ENCODE results near the gene SLC36A4. TPM values are rescaled to one million over a fixed set of nuclear protein-coding genes. Genes with fewer than 3 reads are reported as not detected.

Gene SLC36A4
- polyA plus RNA-seq, 1 donor from 2014 or later = 25.5 TPM

DNA sequence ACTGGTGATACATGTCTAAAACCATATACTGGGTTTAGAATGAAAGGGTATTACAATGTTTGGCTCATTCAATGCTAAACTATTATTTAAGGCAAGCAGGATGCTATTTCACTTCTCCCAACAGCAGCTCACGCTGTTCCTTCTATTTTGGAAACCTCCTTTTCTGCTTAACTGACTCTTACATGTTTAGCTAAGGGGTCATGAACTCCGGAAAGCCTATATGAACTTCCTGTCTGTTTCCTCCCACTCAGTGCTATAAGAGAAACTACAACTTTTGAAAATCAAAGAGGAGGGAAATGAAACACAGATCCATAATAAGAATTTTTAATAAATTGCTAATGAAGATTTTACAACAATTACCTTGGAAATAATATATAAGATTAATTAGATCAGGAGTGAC lies 30.9 kb downstream of the SLC36A4 start:
- Mint-ChIP-seq H3K9me3 (no peaks in the 10 kb centered on the region), H3K36me3 (peaks cover 11% of the 10 kb centered on the region), H3K27ac (peak overlapping the region in 1 of 3 donors; percentile 50), H3K27me3 (no peaks in the 10 kb centered on the region), H3K4me1 (peaks cover 0 to 8% (median 0%) of the 10 kb centered on the region in 3 donors), H3K4me3 (no peak overlapping the region)

DNA sequence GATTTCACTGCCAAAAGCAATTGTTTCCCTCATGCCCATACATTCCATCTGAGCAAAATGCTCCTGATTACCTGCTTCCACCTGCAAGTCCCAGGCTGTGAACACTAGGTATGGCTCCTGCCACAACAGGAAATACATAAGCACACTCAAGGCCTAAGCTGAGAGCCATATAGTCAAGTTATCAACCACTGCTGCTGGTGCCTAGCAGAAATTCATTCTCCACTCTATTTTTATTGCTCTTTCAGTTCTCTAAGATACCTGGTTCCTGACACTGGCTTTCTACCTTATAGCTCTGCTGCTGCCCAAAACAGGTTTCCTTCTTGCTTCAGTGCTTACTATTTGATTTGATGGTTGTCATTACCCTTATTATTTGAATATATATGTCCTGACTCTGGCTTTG lies 31.6 kb downstream of the SLC36A4 start:
- Mint-ChIP-seq H3K27me3 (no peaks in the 10 kb centered on the region), H3K9me3 (no peaks in the 10 kb centered on the region), H3K4me3 (no peak overlapping the region), H3K27ac (no peak overlapping the region), H3K4me1 (peaks cover 0 to 8% (median 0%) of the 10 kb centered on the region in 3 donors), H3K36me3 (peaks cover 11% of the 10 kb centered on the region)

DNA sequence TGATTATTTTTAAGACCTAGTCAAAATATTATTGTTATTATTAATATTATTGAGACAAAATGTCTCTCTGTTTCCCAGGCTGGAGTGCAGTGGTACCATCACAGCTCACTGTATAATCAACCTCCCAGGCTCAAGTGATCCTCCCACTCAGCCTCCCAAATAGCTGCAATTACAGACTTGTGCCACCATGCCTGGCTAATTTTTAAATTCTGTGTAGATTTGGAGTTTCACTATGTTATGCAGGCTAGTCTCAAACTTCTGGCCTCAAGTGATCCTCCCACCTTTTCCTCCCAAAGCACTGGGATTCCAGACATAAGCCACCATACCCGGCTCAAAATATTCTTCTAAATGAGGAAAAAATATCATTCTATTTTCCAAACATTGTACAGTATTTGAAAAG lies 37.0 kb downstream of the SLC36A4 start:
- Mint-ChIP-seq H3K4me3 (no peak overlapping the region), H3K27ac (peak overlapping the region in 1 of 3 donors; percentile 13), H3K36me3 (peaks cover 23% of the 10 kb centered on the region), H3K4me1 (no peaks in the 10 kb centered on the region), H3K9me3 (peaks cover 2 to 13% (median 2%) of the 10 kb centered on the region in 3 donors), H3K27me3 (no peaks in the 10 kb centered on the region)

DNA sequence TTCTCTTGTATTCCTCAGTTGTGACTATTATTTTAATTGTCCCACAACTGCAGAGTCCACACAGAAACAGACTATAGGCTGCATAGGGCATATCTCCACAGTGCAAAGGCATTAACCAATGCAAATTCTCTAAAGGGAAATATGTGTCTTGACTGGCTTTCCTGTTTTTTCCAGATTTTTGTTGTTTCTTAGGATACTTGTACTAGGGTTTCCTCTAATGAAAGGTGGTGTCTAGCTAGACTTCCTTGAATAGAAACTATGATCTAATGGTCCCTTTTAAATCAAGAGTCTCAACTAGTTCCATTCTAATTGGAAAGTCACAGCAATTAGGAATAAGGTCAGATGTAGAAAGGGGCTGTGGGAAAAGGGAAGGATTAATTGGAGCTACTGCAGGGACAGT lies 37.6 kb downstream of the SLC36A4 start:
- Mint-ChIP-seq H3K27me3 (no peaks in the 10 kb centered on the region), H3K4me1 (no peaks in the 10 kb centered on the region), H3K27ac (peak overlapping the region in 1 of 3 donors; percentile 39), H3K4me3 (no peak overlapping the region), H3K9me3 (peaks cover 2 to 14% (median 2%) of the 10 kb centered on the region in 3 donors), H3K36me3 (peaks cover 23% of the 10 kb centered on the region)

DNA sequence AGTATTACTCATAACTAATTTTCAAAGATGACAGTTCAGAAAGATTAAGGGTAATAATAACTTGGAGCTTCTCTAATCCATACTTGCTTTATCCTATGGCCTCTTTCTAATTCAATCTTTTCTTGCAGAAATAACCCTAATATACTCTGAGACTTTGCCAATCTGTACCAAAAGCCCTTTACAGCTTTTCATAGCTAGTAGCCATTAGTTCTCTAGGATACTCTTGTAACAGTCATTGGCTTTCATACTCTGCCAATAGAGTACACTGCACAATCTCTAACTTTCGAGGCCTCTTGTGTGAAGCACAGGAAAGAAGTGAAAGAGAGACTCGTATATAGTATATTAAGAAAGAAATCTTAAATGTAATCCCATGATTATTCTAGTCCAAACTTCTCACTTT lies 38.1 kb downstream of the SLC36A4 start:
- no peaks in the 10 kb centered on the region for H3K4me1 Mint-ChIP-seq
- peaks cover 21% of the 10 kb centered on the region for H3K36me3 Mint-ChIP-seq
- H3K27ac Mint-ChIP-seq = peak overlapping the region in 1 of 3 donors; percentile 39
- no peaks in the 10 kb centered on the region for H3K27me3 Mint-ChIP-seq
- H3K4me3 Mint-ChIP-seq = no peak overlapping the region
- peaks cover 2 to 14% (median 2%) of the 10 kb centered on the region in 3 donors for H3K9me3 Mint-ChIP-seq

DNA sequence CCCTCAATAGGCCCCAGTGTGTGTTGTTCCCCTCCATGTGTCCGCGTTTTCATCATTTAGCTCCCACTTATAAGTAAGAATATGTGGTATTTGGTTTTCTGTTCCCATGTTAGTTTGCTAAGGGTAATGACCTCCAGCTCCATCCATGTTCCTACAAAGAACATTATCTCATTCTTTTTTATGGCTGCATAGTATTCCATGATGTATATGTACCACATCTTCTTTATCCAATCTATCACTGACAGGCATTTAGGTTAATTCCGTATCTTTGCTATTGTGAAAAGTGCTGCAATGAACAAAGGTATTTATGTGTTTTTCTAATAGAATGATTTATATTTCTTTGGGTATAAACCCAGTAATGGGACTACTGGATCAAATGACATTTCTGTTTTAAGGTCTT lies 42.1 kb downstream of the SLC36A4 start:
- no peaks in the 10 kb centered on the region for H3K27me3 Mint-ChIP-seq
- peaks cover 2 to 14% (median 2%) of the 10 kb centered on the region in 3 donors for H3K9me3 Mint-ChIP-seq
- peaks cover 17% of the 10 kb centered on the region for H3K36me3 Mint-ChIP-seq

DNA sequence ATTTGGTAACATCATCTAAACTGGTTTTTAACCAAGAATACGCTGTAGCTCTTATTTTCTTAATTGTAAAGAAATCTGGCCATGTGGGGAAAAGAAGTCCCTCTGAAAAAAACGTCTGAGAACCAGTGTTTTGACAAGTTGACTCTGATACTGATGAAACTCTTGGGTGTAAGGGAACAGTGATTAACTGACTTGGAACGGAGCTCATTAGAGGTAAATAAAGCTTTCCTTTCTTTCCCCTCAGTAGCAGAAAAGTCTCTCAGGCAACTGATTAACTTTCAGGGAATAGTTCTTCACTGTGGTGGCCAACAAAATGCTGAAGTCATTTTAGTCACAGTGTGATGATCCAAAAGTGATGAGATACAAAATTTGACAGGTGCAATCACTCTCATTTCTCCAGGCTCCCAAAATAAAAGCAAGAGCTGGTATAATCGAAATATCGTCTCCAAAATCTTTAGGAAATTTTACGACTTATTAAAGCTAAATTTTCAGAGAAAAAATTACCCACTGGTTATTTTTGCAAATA lies 52.3 kb downstream of the SLC36A4 start:
- peaks cover 0 to 4% (median 0%) of the 10 kb centered on the region in 3 donors for H3K9me3 Mint-ChIP-seq
- no peaks in the 10 kb centered on the region for H3K27me3 Mint-ChIP-seq

More for the DNA sequence above, 42.1 kb downstream of the SLC36A4 start:
- H3K27ac Mint-ChIP-seq = no peak overlapping the region
- no peak overlapping the region for H3K4me3 Mint-ChIP-seq
- H3K4me1 Mint-ChIP-seq = no peaks in the 10 kb centered on the region

DNA sequence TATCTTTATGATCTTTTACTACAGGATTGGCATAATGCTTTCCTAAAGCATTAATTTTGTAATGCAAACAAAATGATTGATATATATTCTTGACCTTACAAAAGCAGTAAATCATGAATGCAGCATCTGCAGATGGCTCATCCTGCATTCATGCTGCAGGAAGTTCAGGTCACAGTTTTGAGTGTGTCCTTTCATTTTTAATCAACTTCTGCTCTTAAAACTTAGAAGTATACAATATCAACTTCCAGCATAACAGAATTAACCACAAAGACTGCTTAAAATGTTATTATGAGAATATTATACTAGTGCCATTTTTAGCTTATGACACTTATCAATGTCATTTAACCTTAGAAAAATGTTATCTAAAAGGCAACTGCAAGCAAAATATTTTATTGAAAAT lies 54.0 kb downstream of the SLC36A4 start:
- Mint-ChIP-seq H3K36me3 (peaks cover 7% of the 10 kb centered on the region), H3K4me3 (no peak overlapping the region), H3K27me3 (no peaks in the 10 kb centered on the region), H3K4me1 (peaks cover 0 to 1% (median 0%) of the 10 kb centered on the region in 3 donors), H3K9me3 (peaks cover 0 to 4% (median 0%) of the 10 kb centered on the region in 3 donors), H3K27ac (no peak overlapping the region)

More for the DNA sequence above, 52.3 kb downstream of the SLC36A4 start:
- H3K27ac Mint-ChIP-seq = no peak overlapping the region
- peaks cover 0 to 1% (median 0%) of the 10 kb centered on the region in 3 donors for H3K4me1 Mint-ChIP-seq
- no peak overlapping the region for H3K4me3 Mint-ChIP-seq
- H3K36me3 Mint-ChIP-seq = peaks cover 9% of the 10 kb centered on the region

DNA sequence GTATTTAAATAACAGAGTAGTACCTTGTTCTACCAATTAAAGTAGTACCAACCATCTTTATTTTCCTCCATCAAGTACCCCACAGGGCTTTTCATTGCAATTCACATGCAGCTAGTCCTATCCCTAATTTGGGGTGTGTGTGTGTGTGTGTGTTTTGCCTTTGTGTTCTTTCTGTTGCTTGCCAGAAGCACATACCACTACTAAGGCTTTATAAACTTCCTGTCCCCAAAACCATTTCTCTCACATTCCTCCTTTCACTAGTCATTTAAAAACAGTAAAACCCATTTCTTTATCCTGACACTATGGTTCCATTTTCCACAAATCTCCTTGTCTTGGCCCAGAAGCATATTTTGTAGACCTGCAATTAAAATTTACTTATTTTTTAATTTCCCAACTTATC lies 54.6 kb downstream of the SLC36A4 start:
- Mint-ChIP-seq H3K4me1 (peaks cover 0 to 1% (median 0%) of the 10 kb centered on the region in 3 donors), H3K27ac (no peak overlapping the region), H3K27me3 (no peaks in the 10 kb centered on the region), H3K9me3 (peaks cover 0 to 4% (median 0%) of the 10 kb centered on the region in 3 donors), H3K36me3 (peaks cover 7% of the 10 kb centered on the region), H3K4me3 (no peak overlapping the region)

DNA sequence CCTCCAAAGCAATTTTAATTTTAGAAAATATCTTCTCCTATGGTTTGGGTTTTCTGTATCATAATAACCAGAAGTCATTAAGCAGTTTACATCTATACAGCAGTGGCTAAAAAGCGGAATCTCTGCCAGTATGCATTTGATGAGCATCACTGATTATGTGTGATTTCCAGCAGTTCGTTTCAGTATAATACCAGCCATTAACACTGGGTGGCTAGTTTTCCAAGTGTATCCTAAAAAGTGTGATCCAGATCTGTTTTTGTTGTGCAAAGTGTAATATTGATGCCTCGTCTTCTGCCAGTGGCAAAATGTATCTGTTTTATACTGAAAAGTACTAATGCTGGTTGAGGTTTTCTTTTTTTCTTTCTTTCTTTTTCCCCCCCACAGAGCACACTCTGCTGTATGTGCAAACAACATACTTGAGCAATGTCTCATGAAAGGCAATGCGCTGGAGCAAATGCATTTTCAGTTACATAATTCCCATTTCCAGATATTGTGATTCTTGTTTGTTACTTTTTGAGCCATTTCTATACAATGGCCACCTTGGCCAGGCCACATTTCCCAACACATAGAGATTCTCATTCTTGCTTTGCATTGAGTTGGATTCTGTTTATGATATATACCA lies 64.2 kb downstream of the SLC36A4 start:
- H3K36me3 Mint-ChIP-seq = no peaks in the 10 kb centered on the region
- no peaks in the 10 kb centered on the region for H3K9me3 Mint-ChIP-seq
- H3K27me3 Mint-ChIP-seq = no peaks in the 10 kb centered on the region
- peaks cover 0 to 2% (median 0%) of the 10 kb centered on the region in 3 donors for H3K4me1 Mint-ChIP-seq
- H3K27ac Mint-ChIP-seq = no peak overlapping the region
- no peak overlapping the region for H3K4me3 Mint-ChIP-seq

DNA sequence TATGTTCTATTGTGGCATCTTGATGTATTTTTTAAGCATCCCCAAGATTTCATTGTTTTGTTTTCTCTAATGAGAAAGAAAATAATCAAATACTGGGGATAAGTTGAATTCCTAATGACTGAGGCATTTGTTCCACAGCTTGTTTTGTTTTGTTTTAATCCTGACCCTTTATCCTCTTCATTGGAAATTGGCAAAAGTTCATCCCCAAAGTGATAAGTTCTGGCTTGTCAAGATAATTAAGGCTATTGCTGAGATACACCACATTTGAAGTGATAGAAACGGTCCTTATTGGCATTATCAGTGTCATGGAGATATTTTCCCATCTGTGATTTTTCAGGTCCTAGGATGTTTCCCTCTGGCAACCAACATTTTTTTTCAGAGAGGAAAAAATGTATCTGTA lies 65.0 kb downstream of the SLC36A4 start:
- H3K36me3 Mint-ChIP-seq = no peaks in the 10 kb centered on the region
- no peak overlapping the region for H3K27ac Mint-ChIP-seq
- H3K4me3 Mint-ChIP-seq = no peak overlapping the region
- H3K4me1 Mint-ChIP-seq = peaks cover 0 to 2% (median 0%) of the 10 kb centered on the region in 3 donors
- no peaks in the 10 kb centered on the region for H3K9me3 Mint-ChIP-seq
- H3K27me3 Mint-ChIP-seq = no peaks in the 10 kb centered on the region

DNA sequence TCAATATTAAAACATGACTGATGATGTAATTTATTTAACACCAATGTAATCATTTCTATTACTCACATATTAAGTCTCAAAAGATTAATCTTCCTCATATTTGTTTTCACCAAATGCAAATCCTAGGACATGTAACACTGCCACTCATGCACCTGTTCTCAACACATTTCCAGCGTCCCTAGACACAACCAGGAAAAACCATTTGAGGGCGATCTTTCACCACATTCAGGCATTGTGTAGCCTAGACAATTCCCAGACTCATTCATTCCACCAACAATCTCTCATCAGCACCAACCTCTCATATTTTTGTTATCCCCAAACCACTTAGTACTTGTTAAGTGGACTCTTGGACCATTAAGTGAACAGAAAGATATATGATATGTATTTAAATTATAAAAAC lies 66.1 kb downstream of the SLC36A4 start:
- Mint-ChIP-seq H3K36me3 (no peaks in the 10 kb centered on the region), H3K27me3 (peaks cover 2% of the 10 kb centered on the region), H3K27ac (no peak overlapping the region), H3K4me1 (peaks cover 0 to 2% (median 0%) of the 10 kb centered on the region in 3 donors), H3K4me3 (no peak overlapping the region), H3K9me3 (no peaks in the 10 kb centered on the region)

DNA sequence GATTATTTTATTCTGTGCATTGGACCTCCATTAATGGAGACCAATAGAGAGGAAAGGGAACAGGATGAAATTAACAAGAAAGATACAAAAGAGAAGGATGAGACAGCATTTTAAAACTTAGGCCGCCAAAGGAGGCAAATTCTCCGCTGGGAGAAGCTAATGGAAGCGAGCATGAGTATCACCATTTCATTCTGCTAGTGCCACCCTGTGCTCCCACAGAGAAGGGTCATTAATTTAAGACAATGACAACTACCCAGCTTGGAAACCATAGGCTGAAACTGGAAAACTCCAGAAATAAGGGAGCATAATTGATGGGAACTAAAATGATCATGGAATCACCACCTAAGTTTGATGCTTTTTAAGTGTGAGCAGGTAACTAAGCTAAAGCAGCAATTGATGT lies 69.2 kb downstream of the SLC36A4 start:
- no peak overlapping the region for H3K27ac Mint-ChIP-seq
- peaks cover 6% of the 10 kb centered on the region for H3K27me3 Mint-ChIP-seq
- no peak overlapping the region for H3K4me3 Mint-ChIP-seq
- peaks cover 0 to 8% (median 4%) of the 10 kb centered on the region in 3 donors for H3K9me3 Mint-ChIP-seq
- H3K36me3 Mint-ChIP-seq = peaks cover 1% of the 10 kb centered on the region
- peaks cover 0 to under 1% (median 0%) of the 10 kb centered on the region in 3 donors for H3K4me1 Mint-ChIP-seq

DNA sequence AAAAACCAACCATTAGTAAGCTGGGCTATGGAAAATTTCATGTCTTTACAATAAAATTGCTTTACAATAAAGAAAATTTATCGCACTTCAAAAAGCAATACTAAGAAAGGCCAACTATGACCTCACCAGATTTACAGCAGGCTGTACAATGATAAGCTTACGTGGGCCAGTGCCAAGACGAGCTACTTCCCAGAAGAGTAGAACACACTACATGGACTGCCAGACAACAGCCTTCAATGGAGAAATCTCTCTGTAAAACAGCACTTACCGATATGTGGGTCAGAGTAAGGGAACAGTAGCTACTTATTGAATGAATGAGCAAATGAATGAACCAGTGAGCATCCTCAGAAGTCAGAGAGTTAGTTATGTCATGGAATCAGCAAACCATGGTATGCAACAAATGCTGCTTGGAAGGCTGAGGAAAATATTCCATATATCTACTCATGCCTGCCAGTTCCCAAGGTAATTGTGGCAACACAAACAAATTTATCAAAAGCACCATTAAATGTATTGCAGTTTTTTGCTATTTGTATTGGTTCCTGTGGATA lies 74.4 kb downstream of the SLC36A4 start:
- Mint-ChIP-seq H3K9me3 (peaks cover 2 to 8% (median 4%) of the 10 kb centered on the region in 3 donors), H3K27me3 (peaks cover 8% of the 10 kb centered on the region), H3K27ac (no peak overlapping the region), H3K4me1 (no peaks in the 10 kb centered on the region), H3K4me3 (no peak overlapping the region), H3K36me3 (peaks cover 1% of the 10 kb centered on the region)

DNA sequence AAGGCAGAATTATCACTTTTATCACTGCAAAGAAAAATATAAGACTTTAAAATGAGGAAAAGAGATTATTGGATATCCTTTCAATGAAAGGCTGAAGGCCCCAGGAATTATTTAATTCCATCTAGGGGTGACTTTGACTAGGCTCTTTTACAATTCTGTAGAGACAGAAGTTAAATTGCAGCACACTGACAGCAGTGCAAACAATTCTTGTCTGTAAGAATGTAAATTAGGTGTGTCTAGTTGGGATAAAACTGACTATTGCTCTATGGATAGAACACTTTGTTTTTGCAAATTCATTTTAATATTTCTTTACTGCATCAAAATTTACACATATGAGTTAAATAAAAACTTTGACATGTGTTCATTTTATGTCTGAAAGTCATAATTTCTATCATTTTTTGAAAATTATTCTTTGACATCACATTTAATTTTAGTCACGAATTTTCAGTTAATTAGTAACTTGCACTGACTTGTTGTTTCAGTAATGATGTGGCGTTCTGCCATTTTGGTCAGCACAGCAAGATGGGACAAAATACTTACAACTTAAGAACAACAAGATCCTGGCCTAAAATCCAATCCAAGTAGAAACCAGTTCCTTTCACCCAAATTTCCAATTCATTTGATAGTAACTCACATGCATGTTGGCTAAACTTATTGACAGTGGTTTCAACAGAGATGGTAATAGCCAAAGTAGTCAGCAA lies 75.1 kb downstream of the SLC36A4 start:
- Mint-ChIP-seq H3K36me3 (peaks cover 1% of the 10 kb centered on the region), H3K27ac (no peak overlapping the region), H3K27me3 (peaks cover 8% of the 10 kb centered on the region), H3K4me3 (no peak overlapping the region), H3K4me1 (no peaks in the 10 kb centered on the region), H3K9me3 (peaks cover 2 to 8% (median 4%) of the 10 kb centered on the region in 3 donors)
